ENCODE data around the gene RAD9B. TPM values are rescaled to one million over a fixed set of nuclear protein-coding genes. Genes with fewer than 3 reads are reported as not detected.
A peak's percentile ranks its signal among the peaks of the same experiment; 100 is the strongest.

The RAD9B gene
- total RNA-seq, 1 donor from 2014 or later = 0.64 TPM

DNA sequence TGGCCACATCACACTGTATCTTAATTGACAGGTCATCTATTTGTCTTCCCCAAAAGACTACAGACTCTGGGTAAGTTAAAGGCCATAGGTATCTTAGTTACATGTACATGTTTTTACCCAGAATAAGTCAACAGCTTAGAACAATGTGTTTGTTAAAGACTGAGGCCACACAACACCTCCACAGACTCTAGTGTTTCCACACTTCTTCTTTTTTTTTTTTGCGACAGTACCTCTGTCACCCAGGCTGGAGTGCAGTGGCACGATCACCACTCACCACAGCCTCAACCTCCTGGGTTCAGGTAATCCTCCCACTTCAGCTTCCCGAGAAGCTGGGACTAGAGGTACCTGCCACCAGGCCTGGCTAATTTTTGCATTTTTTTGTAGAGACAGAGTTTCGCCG, 35.3 kb upstream of the RAD9B start:
- Mint-ChIP-seq H3K4me3 (ENCODE audit: unreplicated experiment) (peak overlapping the region; percentile 35), H3K27ac (ENCODE audit: unreplicated experiment) (no peak overlapping the region), H3K27me3 (ENCODE audit: unreplicated experiment) (no peaks in the 10 kb centered on the region)

DNA sequence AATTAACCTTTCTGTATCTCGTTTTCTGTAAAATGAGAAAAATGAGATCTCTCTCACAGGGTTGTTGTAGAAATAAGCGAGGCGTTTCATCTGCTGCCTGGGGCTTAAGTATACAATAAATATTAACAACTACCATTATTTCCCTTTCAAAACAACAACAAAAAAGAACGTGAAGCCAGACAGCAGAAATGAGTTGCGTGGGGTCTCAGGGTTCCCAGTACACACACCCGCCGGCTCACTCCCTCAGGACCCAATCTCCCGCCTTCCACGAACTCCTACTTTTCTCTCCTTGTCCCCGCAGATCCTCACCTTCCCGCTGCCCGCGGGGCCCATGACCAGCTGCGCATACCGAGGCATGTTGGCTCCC, 34.3 kb upstream of the RAD9B start:
- H3K4me3 Mint-ChIP-seq (ENCODE audit: unreplicated experiment) = peak overlapping the region; percentile 100
- H3K27me3 Mint-ChIP-seq (ENCODE audit: unreplicated experiment) = no peaks in the 10 kb centered on the region
- H3K27ac Mint-ChIP-seq (ENCODE audit: unreplicated experiment) = peak overlapping the region; percentile 92
- H3K4me1 Mint-ChIP-seq (ENCODE audit: unreplicated experiment) = peaks cover 29% of the 10 kb centered on the region
- TF ChIP-seq, protein P1, sequence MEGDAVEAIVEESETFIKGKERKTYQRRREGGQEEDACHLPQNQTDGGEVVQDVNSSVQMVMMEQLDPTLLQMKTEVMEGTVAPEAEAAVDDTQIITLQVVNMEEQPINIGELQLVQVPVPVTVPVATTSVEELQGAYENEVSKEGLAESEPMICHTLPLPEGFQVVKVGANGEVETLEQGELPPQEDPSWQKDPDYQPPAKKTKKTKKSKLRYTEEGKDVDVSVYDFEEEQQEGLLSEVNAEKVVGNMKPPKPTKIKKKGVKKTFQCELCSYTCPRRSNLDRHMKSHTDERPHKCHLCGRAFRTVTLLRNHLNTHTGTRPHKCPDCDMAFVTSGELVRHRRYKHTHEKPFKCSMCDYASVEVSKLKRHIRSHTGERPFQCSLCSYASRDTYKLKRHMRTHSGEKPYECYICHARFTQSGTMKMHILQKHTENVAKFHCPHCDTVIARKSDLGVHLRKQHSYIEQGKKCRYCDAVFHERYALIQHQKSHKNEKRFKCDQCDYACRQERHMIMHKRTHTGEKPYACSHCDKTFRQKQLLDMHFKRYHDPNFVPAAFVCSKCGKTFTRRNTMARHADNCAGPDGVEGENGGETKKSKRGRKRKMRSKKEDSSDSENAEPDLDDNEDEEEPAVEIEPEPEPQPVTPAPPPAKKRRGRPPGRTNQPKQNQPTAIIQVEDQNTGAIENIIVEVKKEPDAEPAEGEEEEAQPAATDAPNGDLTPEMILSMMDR (IDR thresholded peaks at IDR 0.05) = no peak
- peaks cover 4% of the 10 kb centered on the region for H3K36me3 Mint-ChIP-seq (ENCODE audit: unreplicated experiment)
- no peak for DNase-seq (ENCODE audit: extremely low spot score, unreplicated experiment)
- H3K9me3 Mint-ChIP-seq (ENCODE audit: unreplicated experiment) = no peaks in the 10 kb centered on the region

More for the DNA sequence above, 35.3 kb upstream of the RAD9B start:
- no peaks in the 10 kb centered on the region for H3K9me3 Mint-ChIP-seq (ENCODE audit: unreplicated experiment)
- peaks cover 7% of the 10 kb centered on the region for H3K36me3 Mint-ChIP-seq (ENCODE audit: unreplicated experiment)
- TF ChIP-seq, protein P1 (IDR thresholded peaks at IDR 0.05) = no peak
- DNase-seq (ENCODE audit: extremely low spot score, unreplicated experiment) = no peak
- peaks cover 29% of the 10 kb centered on the region for H3K4me1 Mint-ChIP-seq (ENCODE audit: unreplicated experiment)

DNA sequence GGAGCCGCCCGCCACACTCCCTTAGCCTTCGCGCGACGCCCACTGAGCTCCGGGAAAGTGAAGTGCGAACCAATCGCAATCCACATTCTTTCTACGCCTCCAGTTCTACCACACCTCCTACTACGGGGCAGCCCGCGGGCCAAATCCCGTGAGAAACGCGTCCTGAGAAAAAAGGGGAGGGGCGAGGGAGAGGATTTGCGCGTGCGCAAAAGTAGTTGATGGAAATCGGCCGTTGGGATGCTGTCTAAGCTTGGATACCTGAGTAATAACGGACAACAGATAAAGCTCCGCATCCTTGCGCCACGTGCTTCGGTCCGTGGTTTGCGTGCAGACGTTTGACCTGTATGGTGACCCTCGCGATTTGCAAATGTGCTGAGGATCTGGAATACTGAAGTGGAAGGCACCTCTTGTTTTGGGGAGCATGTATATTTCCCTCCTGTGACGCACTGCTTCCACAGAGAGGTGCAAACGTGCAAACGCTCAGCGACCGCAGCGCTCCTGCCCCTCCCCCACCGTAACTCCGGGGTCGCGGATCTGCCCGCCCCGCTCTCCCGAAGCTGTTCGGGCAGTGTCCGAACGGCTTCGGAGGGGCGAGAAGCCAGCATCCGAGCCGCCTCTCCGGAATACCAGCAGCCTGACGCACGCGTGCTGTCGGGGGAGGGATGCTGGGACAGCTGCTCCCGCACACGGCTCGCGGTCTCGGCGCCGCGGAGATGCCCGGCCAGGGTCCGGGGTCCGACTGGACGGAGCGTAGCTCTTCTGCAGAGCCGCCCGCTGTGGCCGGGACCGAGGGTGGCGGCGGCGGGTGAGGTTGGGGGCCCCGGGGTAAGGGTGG, 33.7 kb upstream of the RAD9B start, which contains the start of the genes FAM216A and GPN3:
Gene FAM216A, plus strand, starts transcription at position 632 of the 835 bp plus-strand sequence. Its CDS starts 31 bp downstream, at position 663.
Gene GPN3, minus strand, starts transcription at position 44 of the 835 bp plus-strand sequence. CDS start 54 bp downstream, outside the sequence.
- DNase-seq (ENCODE audit: extremely low spot score, unreplicated experiment) = peak; percentile 98
- H3K4me3 Mint-ChIP-seq (ENCODE audit: unreplicated experiment) = peak within 1 kb of the TSS; percentile 100
- H3K36me3 Mint-ChIP-seq (ENCODE audit: unreplicated experiment) = peaks cover 4% of the 10 kb centered on the region
- H3K27ac Mint-ChIP-seq (ENCODE audit: unreplicated experiment) = peak within 1 kb of the TSS; percentile 92
- no peaks in the 10 kb centered on the region for H3K27me3 Mint-ChIP-seq (ENCODE audit: unreplicated experiment)
- TF ChIP-seq, protein P1 (IDR thresholded peaks at IDR 0.05) = no peak
- H3K9me3 Mint-ChIP-seq (ENCODE audit: unreplicated experiment) = no peaks in the 10 kb centered on the region
- H3K4me1 Mint-ChIP-seq (ENCODE audit: unreplicated experiment) = peaks cover 29% of the 10 kb centered on the region

DNA sequence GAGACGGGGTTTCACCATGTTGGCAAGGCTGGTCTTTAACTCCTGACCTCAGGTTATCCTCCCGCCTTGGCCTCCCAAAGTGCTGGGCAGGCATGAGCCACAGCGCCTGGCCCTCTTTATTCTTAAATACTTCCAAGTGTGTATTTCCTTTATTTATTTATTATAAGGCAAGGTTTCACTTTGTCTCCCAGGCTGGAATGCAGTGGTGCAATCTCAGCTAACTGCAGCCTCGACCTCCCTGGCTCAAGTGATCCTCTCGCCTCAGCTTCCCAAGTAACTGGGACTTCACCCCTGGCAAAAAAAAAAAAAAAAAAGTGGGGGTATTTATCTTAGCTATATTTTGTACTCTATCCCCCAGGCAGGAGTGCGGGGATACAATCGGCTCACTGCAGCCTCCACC, 26.7 kb upstream of the RAD9B start:
- H3K4me1 Mint-ChIP-seq (ENCODE audit: unreplicated experiment) = peaks cover under 1% of the 10 kb centered on the region
- H3K27me3 Mint-ChIP-seq (ENCODE audit: unreplicated experiment) = no peaks in the 10 kb centered on the region
- H3K4me3 Mint-ChIP-seq (ENCODE audit: unreplicated experiment) = no peak overlapping the region
- no peaks in the 10 kb centered on the region for H3K9me3 Mint-ChIP-seq (ENCODE audit: unreplicated experiment)
- H3K36me3 Mint-ChIP-seq (ENCODE audit: unreplicated experiment) = no peaks in the 10 kb centered on the region
- H3K27ac Mint-ChIP-seq (ENCODE audit: unreplicated experiment) = peak overlapping the region; percentile 31
- DNase-seq (ENCODE audit: extremely low spot score, unreplicated experiment) = no peak
- TF ChIP-seq, protein P1 (IDR thresholded peaks at IDR 0.05) = no peak

DNA sequence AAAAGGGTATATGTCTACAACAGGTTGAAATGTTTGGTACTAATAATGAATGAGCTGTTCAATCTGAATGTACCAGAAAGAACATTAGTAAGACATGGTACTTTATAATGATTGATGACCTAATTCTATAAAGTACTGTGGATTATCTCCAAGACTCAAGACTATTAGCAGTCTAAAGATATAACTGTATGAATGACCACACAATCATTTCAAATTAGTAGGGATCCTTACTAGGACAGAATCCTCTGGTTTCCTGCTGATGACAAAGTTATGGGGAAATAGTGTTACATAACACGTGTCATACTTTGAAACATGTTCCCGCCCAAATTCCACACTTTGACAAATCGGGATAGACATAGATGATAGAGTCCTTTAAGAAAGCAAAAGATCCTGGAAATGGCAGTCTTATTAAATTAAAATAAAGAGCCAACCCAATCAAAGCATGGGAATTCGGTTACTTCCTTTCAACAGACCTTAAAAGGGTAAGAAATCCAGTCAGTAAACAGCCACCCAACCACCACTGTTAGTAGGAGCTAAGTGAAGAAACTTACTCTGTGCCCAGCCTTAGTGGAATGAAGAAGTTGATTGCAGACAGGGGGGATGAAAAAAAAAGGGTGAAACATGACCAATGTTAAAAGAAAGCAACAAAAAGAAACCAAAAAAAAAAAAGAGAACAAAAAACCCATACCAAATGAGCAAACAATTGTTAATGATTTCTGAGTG, 3.0 kb upstream of the RAD9B start:
- Mint-ChIP-seq H3K9me3 (ENCODE audit: unreplicated experiment) (no peaks in the 10 kb centered on the region), H3K4me3 (ENCODE audit: unreplicated experiment) (no peak overlapping the region), H3K27ac (ENCODE audit: unreplicated experiment) (peak overlapping the region; percentile 40), H3K27me3 (ENCODE audit: unreplicated experiment) (no peaks in the 10 kb centered on the region), H3K36me3 (ENCODE audit: unreplicated experiment) (peaks cover 16% of the 10 kb centered on the region), H3K4me1 (ENCODE audit: unreplicated experiment) (peaks cover 30% of the 10 kb centered on the region)
- no peak for DNase-seq (ENCODE audit: extremely low spot score, unreplicated experiment)
- TF ChIP-seq, protein P1 (IDR thresholded peaks at IDR 0.05) = no peak

Data from osteocyte (in vitro differentiated cells).